GM19455 (cell line): ENCODE measurements around the gene GPHN.

ENCODE experiments used
- ATAC-seq: cut with Tn5 transposase; IDR thresholded peaks from one replicate; pipeline ENCODE4 v1.9.1; 2021; ENCODE audit not compliant: unreplicated experiment

The GPHN gene

DNA sequence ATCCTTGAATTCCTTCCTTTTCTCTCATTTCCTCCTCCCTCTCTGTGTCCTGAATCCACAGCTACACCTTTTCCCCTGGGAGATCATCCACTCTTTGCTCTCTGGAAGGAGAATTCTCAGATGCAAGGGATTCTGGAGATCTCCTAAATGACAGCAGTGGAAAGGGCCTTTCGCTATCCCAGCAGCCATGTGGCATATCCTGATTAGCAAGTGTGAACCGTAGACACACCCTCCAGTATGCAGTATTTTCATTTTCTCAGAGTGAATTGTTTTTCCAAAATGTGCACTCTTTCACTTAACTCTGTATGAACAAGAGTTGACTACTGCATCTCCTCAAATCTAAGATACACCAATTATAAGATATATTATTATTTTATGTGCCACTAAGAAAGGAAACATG lies 687.3 kb downstream of the GPHN start:
- no peak for ATAC-seq

DNA sequence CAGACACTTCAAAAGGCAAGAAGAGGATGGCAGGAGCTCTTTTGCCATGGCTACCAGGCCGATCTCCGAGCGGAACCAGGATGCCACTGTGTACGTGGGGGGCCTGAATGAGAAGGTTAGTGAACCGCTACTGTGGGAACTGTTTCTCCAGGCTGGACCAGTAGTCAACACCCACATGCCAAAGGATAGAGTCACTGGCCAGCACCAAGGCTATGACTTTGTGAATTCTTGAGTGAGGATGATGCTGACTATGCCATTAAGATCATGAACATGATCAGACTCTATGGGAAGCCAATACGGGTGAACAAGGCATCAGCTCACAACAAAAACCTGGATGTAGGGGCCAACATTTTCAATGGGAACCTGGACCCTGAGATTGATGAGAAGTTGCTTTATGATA lies 691.1 kb downstream of the GPHN start:
- ATAC-seq, result no peak

- no peak for ATAC-seq
These were observed 699.9 kb downstream of the GPHN start for GRCh38 chr14:67207810-67208209.

DNA sequence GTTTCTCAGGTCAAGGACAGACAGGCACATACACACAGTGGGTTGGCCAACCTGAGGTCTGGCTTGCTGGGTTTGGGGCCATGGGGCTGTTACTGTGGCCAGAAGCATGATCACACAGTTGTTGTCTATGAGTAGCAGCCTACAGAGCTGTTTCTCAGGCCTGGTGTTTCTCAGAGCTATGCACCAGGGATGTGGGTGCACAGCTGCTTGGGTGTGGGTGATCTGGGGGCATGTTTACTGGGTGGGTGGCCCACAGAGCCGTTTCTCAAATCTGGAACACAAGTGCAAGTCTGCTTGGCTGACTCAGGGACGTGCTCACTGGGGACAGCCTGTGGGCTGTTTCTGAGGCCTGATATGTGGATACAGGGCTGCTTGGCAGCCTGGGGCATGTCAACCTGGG lies 710.2 kb downstream of the GPHN start:
- ATAC-seq, result no peak

DNA sequence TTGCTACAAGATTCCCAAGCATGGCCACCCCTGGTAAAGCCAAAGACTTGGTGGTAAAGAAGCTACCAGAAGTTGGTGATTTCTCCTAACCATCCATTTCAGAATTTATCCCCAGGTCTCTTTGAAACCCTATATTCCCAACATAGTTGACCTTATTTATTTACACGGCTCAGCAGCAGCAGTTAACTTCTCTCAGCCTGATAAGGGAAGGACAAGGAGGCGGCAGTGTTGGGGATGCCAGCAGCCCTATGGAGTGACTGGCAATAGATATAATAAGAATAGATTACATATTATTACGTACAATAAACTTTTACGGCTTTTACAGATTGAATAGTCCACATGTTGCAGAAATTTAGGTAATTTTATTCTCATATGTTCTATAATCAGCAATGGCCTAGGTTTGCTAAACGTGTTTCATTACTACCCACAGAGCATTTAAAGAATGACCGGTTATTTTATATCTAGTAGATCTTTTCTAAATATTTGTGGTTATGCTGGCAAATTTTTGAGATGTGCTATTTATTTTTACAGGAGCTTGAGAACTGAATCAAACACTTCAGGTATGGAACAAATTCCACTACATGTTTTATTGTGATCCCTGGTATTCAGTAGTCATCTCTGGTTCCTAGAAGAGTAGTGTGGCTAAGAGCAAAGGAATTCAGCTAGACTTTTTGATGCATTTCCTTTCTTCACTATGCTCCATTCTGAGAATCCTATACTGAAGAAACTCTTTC lies 713.5 kb downstream of the GPHN start:
- ATAC-seq, result no peak

GRCh38 chr14:67221982-67222328 lies 714.0 kb downstream of the GPHN start:
- ATAC-seq, result no peak

- no peak for ATAC-seq
These were observed 717.6 kb downstream of the GPHN start for GRCh38 chr14:67225523-67225922.

GRCh38 chr14:67228325-67228984 lies 720.5 kb downstream of the GPHN start:
- no peak for ATAC-seq
